ENCODE data around the gene COBLL1.

DNA sequence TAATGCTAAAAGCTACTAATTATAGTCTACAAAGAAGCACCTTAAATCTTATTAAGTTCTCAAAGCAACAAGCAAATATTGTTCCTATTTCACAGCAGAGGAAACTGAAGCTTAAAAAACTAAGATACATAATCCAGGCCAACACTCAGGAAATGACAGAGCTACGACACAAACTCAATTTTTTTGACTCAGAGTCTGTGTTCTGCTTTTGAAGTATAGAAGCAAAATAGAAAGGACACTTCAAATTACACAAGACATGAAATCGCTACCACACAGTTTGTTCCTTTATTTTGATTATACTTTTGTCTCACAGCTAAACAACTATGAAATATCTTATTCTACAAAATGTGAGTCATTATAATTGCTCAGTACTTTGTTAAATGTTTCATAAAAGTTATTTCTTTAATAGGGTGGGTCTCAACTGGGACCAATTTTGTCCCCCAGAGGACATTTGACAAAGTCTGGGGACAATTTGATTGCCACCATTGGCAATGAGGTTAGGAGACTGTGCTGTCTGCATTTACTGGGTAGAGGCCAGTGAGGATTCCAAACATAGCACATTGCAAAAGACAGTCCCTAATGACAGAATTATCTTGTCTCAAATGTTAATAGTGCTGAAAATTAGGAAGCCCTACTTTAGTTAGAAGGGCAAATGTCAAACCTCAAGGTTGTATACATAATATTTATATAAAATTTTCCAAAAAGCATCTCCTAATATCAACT lies 118.8 kb downstream of the COBLL1 start:
- no peak for TF ChIP-seq POLR2AphosphoS5 (IDR thresholded peaks at IDR 0.05; ENCODE audit: borderline replicate concordance, low read depth, low read length)
- TF ChIP-seq EZH2 (IDR thresholded peaks at IDR 0.05), result no peak
- no peak for TF ChIP-seq FOXP2 (optimal IDR thresholded peaks at IDR 0.05; ENCODE audit: control extremely low read depth, extremely low read length, insufficient read depth)
